ENCODE data around the gene PGD. TPM values are rescaled to one million over a fixed set of nuclear protein-coding genes. Genes with fewer than 3 reads are reported as not detected.

The PGD gene
- total RNA-seq, 4 donors from 2014 or later, result 396 to 1,138 (median 704) TPM

GRCh38 chr1:10429868-10430215 lies 31.0 kb downstream of the PGD start:
- Histone ChIP-seq H3K9me3 (no peaks in the 10 kb centered on the region), H3K27me3 (no peaks in the 10 kb centered on the region), H3K36me3 (peaks cover 0 to 5% (median 0%) of the 10 kb centered on the region in 3 donors), H3K4me3 (peak overlapping the region; percentile 52 to 78 (median 68)), H3K27ac (peak overlapping the region; percentile 43 to 77 (median 64)), H3K4me1 (peaks cover 8 to 32% (median 13%) of the 10 kb centered on the region in 3 donors)
- WGBS, 2 donors, result 10 to 14% methylated on average over 8 to 16 of the region's 16 CpGs
- no peak for DNase-seq
- intact Hi-C loops (cut with DNase I), result loop anchor here (2.0 to 10.0 kb wide), 3 partner anchors 53 to 225 kb away; no protein-coding TSS in a partner anchor
- TF ChIP-seq POLR2A (IDR thresholded peaks at IDR 0.05), result no peak
- TF ChIP-seq CTCF (IDR thresholded peaks at IDR 0.05), result no peak

- TF ChIP-seq POLR2A (IDR thresholded peaks at IDR 0.05), result peak in 2 of 4 donors; percentile 6 to 23
- TF ChIP-seq CTCF (IDR thresholded peaks at IDR 0.05), result peak; percentile 96 to 99 (median 98)
- DNase-seq, result no peak
- no peaks in the 10 kb centered on the region for H3K9me3 ChIP-seq
- H3K27me3 ChIP-seq, result no peaks in the 10 kb centered on the region
- intact Hi-C loops (cut with DNase I), result loop anchor here (5.0 to 10.0 kb wide), 2 partner anchors 62 to 226 kb away; no protein-coding TSS in a partner anchor
- peak within 1 kb of the TSS; percentile 43 to 77 (median 64) for H3K27ac ChIP-seq
- H3K4me1 ChIP-seq, result peaks cover 8 to 32% (median 13%) of the 10 kb centered on the region in 3 donors
- H3K36me3 ChIP-seq, result peaks cover 0 to 9% (median 0%) of the 10 kb centered on the region in 3 donors
- H3K4me3 ChIP-seq, result peak within 1 kb of the TSS; percentile 52 to 78 (median 68)
- 0 to 1% methylated on average over 12 to 36 of the region's 95 CpGs for WGBS, 2 donors
These were observed 31.6 kb downstream of the PGD start, which contains the start of gene CENPS for GRCh38 chr1:10430216-10431069. CENPS (plus strand) TSS chr1:10430433; CDS start chr1:10430518, 85 bp downstream.

- WGBS, 2 donors, result 24 to 27% methylated on average over 20 to 21 of the region's 30 CpGs
These were observed 32.3 kb downstream of the PGD start for GRCh38 chr1:10431070-10431730.

GRCh38 chr1:10432910-10433700 lies 34.2 kb downstream of the PGD start:
- intact Hi-C loops (cut with DNase I), result loop anchor here (5.0 to 10.0 kb wide), 2 partner anchors 59 to 228 kb away; no protein-coding TSS in a partner anchor
- no peak overlapping the region for H3K4me3 ChIP-seq
- TF ChIP-seq CTCF (IDR thresholded peaks at IDR 0.05) (no peak), POLR2A (IDR thresholded peaks at IDR 0.05) (no peak)
- H3K9me3 ChIP-seq, result no peaks in the 10 kb centered on the region
- DNase-seq, result no peak
- H3K4me1 ChIP-seq, result peaks cover 8 to 26% (median 13%) of the 10 kb centered on the region in 3 donors
- 67 to 78% methylated on average over 6 to 10 of the region's 14 CpGs for WGBS, 2 donors
- H3K36me3 ChIP-seq, result peaks cover 0 to 9% (median 0%) of the 10 kb centered on the region in 3 donors
- H3K27me3 ChIP-seq, result no peaks in the 10 kb centered on the region
- no peak overlapping the region for H3K27ac ChIP-seq

More at GRCh38 chr1:10431070-10431730, 32.3 kb downstream of the PGD start:
- Histone ChIP-seq H3K27me3 (no peaks in the 10 kb centered on the region), H3K36me3 (peaks cover 0 to 9% (median 0%) of the 10 kb centered on the region in 3 donors), H3K4me1 (peaks cover 8 to 32% (median 13%) of the 10 kb centered on the region in 3 donors), H3K27ac (peak overlapping the region; percentile 43 to 77 (median 64)), H3K4me3 (peak overlapping the region; percentile 52 to 78 (median 68)), H3K9me3 (no peaks in the 10 kb centered on the region)
- no peak for DNase-seq
- intact Hi-C loops (cut with DNase I), result loop anchor here (5.0 to 10.0 kb wide), 2 partner anchors 61 to 226 kb away; no protein-coding TSS in a partner anchor
- TF ChIP-seq POLR2A (IDR thresholded peaks at IDR 0.05), result no peak
- no peak for TF ChIP-seq CTCF (IDR thresholded peaks at IDR 0.05)
